ENCODE data around the gene SMYD4.

GRCh38 chr17:1800712-1801111, 29.0 kb downstream of the SMYD4 start:
- no peak for TF ChIP-seq ZMIZ1 (IDR thresholded peaks at IDR 0.05; ENCODE audit: low read depth in 2 of 2, low read length in 2 of 2)
- TF ChIP-seq, protein P1, sequence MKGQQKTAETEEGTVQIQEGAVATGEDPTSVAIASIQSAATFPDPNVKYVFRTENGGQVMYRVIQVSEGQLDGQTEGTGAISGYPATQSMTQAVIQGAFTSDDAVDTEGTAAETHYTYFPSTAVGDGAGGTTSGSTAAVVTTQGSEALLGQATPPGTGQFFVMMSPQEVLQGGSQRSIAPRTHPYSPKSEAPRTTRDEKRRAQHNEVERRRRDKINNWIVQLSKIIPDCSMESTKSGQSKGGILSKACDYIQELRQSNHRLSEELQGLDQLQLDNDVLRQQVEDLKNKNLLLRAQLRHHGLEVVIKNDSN (CRISPR knock-in tag; IDR thresholded peaks at IDR 0.05), result no peak
- no peak for TF ChIP-seq KDM5B (IDR thresholded peaks at IDR 0.05; ENCODE audit: insufficient replicate concordance, low read depth, low read length)
- TF ChIP-seq, protein P2, sequence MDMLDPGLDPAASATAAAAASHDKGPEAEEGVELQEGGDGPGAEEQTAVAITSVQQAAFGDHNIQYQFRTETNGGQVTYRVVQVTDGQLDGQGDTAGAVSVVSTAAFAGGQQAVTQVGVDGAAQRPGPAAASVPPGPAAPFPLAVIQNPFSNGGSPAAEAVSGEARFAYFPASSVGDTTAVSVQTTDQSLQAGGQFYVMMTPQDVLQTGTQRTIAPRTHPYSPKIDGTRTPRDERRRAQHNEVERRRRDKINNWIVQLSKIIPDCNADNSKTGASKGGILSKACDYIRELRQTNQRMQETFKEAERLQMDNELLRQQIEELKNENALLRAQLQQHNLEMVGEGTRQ (CRISPR knock-in tag; IDR thresholded peaks at IDR 0.05), result no peak
- TF ChIP-seq PML (IDR thresholded peaks at IDR 0.05; ENCODE audit: low read length), result no peak
- no peak for TF ChIP-seq NCOA1 (IDR thresholded peaks at IDR 0.05; ENCODE audit: low read depth)
- TF ChIP-seq KLF16 (IDR thresholded peaks at IDR 0.05), result no peak
- TF ChIP-seq, protein P3, sequence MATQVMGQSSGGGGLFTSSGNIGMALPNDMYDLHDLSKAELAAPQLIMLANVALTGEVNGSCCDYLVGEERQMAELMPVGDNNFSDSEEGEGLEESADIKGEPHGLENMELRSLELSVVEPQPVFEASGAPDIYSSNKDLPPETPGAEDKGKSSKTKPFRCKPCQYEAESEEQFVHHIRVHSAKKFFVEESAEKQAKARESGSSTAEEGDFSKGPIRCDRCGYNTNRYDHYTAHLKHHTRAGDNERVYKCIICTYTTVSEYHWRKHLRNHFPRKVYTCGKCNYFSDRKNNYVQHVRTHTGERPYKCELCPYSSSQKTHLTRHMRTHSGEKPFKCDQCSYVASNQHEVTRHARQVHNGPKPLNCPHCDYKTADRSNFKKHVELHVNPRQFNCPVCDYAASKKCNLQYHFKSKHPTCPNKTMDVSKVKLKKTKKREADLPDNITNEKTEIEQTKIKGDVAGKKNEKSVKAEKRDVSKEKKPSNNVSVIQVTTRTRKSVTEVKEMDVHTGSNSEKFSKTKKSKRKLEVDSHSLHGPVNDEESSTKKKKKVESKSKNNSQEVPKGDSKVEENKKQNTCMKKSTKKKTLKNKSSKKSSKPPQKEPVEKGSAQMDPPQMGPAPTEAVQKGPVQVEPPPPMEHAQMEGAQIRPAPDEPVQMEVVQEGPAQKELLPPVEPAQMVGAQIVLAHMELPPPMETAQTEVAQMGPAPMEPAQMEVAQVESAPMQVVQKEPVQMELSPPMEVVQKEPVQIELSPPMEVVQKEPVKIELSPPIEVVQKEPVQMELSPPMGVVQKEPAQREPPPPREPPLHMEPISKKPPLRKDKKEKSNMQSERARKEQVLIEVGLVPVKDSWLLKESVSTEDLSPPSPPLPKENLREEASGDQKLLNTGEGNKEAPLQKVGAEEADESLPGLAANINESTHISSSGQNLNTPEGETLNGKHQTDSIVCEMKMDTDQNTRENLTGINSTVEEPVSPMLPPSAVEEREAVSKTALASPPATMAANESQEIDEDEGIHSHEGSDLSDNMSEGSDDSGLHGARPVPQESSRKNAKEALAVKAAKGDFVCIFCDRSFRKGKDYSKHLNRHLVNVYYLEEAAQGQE (IDR thresholded peaks at IDR 0.05; ENCODE audit: borderline replicate concordance), result no peak
- TF ChIP-seq, protein P3 (CRISPR knock-in tag; IDR thresholded peaks at IDR 0.05; ENCODE audit: low read depth), result no peak
- TF ChIP-seq, protein P4, sequence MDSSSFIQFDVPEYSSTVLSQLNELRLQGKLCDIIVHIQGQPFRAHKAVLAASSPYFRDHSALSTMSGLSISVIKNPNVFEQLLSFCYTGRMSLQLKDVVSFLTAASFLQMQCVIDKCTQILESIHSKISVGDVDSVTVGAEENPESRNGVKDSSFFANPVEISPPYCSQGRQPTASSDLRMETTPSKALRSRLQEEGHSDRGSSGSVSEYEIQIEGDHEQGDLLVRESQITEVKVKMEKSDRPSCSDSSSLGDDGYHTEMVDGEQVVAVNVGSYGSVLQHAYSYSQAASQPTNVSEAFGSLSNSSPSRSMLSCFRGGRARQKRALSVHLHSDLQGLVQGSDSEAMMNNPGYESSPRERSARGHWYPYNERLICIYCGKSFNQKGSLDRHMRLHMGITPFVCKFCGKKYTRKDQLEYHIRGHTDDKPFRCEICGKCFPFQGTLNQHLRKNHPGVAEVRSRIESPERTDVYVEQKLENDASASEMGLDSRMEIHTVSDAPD (CRISPR knock-in tag; IDR thresholded peaks at IDR 0.05), result no peak
- no peak for TF ChIP-seq MYC (IDR thresholded peaks at IDR 0.05; ENCODE audit: low read depth, low read length)
- TF ChIP-seq MYC (CRISPR knock-in tag; IDR thresholded peaks at IDR 0.05; ENCODE audit: borderline replicate concordance, low read depth), result no peak
- TF ChIP-seq CHAMP1 (IDR thresholded peaks at IDR 0.05), result no peak
- no peak for TF ChIP-seq POLR2A (conservative IDR thresholded peaks at IDR 0.05)

All from K562 (cell line).